NB4 (cell line): Measurements from ENCODE around the gene YTHDC1.
"Not testable (repeated sequence)": the region's sequence is repeated elsewhere in the genome, so short reads cannot be mapped to it uniquely, and the experiment has no call there.

Experiments
- DNase-seq: peaks from one replicate; pipeline ENCODE4 v3.0.0; 2010; ENCODE audit warnings: low read depth
- H3K4me3 ChIP-seq: one replicate; pipeline ENCODE4 v1.5.1; 2011; ENCODE audit warnings: mild to moderate bottlenecking, low read depth, low read length, moderate library complexity
- CTCF ChIP-seq: IDR thresholded peaks from one replicate; pipeline ENCODE4 v1.5.1; 2012; ENCODE audit warnings: low read depth, low read length
- MAX ChIP-seq: IDR thresholded peaks from 2 replicates; pipeline ENCODE4 v1.6.1; 2011; ENCODE audit warnings: low read depth, low read length
- MYC ChIP-seq: IDR thresholded peaks from 2 replicates; pipeline ENCODE4 v1.6.1; 2011; ENCODE audit warnings: low read depth, low read length
- POLR2A ChIP-seq: IDR thresholded peaks from 2 replicates; pipeline ENCODE4 v1.6.1; 2011; ENCODE audit warnings: mild to moderate bottlenecking; ENCODE audit not compliant: insufficient read length; ENCODE audit errors: extremely low read depth

Gene YTHDC1

GRCh38 chr4:68349649-68350360, at the start of gene YTHDC1:
TSS of gene YTHDC1 (minus strand) at chr4:68350090. CDS start at chr4:68349753, 337 bp downstream.
- 0 out of 2 replicates have a peak, but pooled peaks have one; percentile 10 for TF ChIP-seq MAX
- peak; percentile 81 for TF ChIP-seq POLR2A
- TF ChIP-seq CTCF, result no peak
- TF ChIP-seq MYC, result no peak
- peak within 1 kb of the TSS; percentile 79 for H3K4me3 ChIP-seq
- DNase-seq, result peak; percentile 95

GRCh38 chr4:68399306-68399705, 49.4 kb upstream of the YTHDC1 start:
- DNase-seq, result no peak
- no peak overlapping the region for H3K4me3 ChIP-seq

GRCh38 chr4:68396756-68397155, 46.9 kb upstream of the YTHDC1 start:
- TF ChIP-seq MYC, result no peak
- no peak for TF ChIP-seq POLR2A
- TF ChIP-seq MAX, result no peak
- no peak for TF ChIP-seq CTCF
- H3K4me3 ChIP-seq, result no peak overlapping the region
- no peak for DNase-seq

More at GRCh38 chr4:68399306-68399705, 49.4 kb upstream of the YTHDC1 start:
- TF ChIP-seq CTCF, result no peak
- TF ChIP-seq MAX, result no peak
- no peak for TF ChIP-seq POLR2A
- TF ChIP-seq MYC, result no peak

- H3K4me3 ChIP-seq, result no peak overlapping the region
- DNase-seq, result no peak
- TF ChIP-seq CTCF, result no peak
- TF ChIP-seq POLR2A, result no peak
- no peak for TF ChIP-seq MAX
- no peak for TF ChIP-seq MYC
Observed at GRCh38 chr4:68391436-68391835, 41.5 kb upstream of the YTHDC1 start.

- H3K4me3 ChIP-seq, result no peak overlapping the region
- no peak for DNase-seq
- no peak for TF ChIP-seq MYC
- no peak for TF ChIP-seq CTCF
- no peak for TF ChIP-seq POLR2A
- no peak for TF ChIP-seq MAX
Observed at GRCh38 chr4:68390205-68390935, 40.5 kb upstream of the YTHDC1 start.

GRCh38 chr4:68389386-68389913, 39.6 kb upstream of the YTHDC1 start:
- not testable (repeated sequence) for DNase-seq, H3K4me3 ChIP-seq
